ENCODE measurements around the gene JADE3.
"Not testable (repeated sequence)": the region's sequence is repeated elsewhere in the genome, so short reads cannot be mapped to it uniquely, and the experiment has no call there.

JADE3 gene

DNA sequence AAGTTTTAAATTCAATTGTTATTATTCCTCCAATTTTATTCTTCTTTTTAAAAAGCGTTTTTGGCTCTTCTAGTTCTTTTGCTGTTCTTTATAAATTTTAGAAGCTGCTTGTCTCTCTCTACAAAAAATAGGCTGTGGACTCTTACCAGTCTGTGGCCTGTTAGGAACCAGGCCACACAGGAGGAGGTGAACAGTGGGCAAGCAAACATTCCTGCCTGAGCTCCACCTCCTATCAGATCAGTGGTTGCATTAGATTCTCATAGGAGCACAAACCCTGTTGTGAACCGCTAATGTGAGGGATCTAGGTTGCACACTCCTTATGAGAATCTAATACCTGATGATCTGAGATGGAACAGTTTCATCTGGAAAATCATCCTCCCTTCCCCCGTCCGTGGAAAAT lies 23.1 kb downstream of the JADE3 start:
- no peak for DNase-seq (ENCODE audit: low read depth)

DNA sequence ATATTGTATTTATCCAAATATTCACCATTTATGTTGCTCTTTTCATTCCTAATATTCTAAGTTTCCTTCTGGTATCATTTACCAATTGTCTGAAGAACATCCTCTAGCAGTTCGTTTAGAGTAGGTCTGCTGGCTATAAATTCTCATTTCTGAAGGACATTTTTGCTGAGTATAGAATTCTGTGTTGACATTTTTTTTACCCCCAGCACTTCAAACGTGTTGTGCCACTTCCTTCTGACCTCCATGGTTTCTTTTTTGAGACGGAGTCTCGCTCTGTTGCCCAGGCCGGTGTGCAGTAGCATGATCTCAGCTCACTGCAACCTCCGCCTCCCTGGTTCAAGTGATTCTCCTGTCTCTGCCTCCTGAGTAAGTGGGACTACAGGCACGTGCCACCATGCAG lies 26.4 kb downstream of the JADE3 start:
- DNase-seq (ENCODE audit: low read depth), result no peak

- no peak for DNase-seq (ENCODE audit: low read depth)
These were observed 29.1 kb downstream of the JADE3 start for GRCh38 chrX:46941341-46941740.

GRCh38 chrX:46953137-46953527 lies 40.9 kb downstream of the JADE3 start:
- no peak for DNase-seq (ENCODE audit: low read depth)

GRCh38 chrX:46953597-46953996 lies 41.4 kb downstream of the JADE3 start:
- no peak for DNase-seq (ENCODE audit: low read depth)

GRCh38 chrX:46954716-46955115 lies 42.5 kb downstream of the JADE3 start:
- DNase-seq (ENCODE audit: low read depth), result no peak

GRCh38 chrX:46956589-46956988 lies 44.4 kb downstream of the JADE3 start:
- not testable (repeated sequence) for DNase-seq (ENCODE audit: low read depth)

GRCh38 chrX:46957297-46957696 lies 45.1 kb downstream of the JADE3 start:
- DNase-seq (ENCODE audit: low read depth), result no peak

DNA sequence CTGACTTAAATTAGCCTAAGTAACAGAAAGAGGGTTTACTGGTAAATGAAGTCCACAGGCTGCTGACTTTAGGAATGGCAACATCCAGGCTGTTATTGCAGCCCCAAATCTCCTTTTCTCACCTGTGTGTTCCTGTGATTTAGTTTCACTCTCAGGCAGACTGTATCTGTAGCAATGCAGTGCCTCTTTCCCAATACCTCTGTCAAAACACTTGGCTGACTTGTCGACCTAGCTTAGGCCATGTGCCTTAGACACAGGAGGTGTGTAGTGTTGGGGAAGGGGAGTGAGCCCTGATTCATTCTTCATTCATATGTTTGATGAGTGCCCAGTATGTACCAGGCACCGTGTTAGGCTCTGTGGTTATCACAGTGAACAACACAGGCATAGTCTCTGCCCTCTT lies 46.9 kb downstream of the JADE3 start:
- no peak for DNase-seq (ENCODE audit: low read depth)

DNA sequence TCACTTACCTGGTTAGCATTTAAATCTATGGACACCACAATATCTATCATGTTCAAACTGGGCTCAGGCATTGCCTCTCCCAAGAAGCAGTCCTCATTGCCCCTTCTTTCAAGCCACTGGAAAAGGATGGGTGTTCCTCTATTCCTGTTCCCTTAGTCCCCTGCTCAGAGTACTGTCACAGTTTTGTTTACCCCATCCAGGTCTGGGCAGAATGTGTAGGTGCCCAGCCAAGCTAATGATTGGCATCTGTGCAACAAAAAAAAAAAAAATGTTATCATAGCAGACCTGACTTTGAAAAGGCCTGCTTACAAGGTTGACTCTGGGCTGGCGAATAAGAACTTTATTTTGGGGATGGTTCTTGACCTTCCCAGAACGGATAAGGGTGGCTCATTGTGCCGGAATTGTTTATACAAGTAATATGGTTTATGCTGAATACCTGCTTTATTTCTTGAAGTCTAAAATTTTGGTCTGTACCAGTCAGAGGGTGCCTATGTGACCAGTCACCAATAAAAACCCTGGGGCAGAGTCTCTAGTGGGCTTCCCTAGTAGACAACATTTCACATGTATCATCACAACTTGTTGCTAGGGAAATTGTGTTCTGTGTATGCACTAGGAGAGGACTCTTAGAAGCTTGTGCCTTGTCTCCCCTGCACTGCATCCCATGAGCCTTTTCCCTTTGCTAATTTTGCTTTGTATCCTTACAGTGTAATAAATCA lies 47.9 kb downstream of the JADE3 start:
- DNase-seq (ENCODE audit: low read depth), result no peak

DNA sequence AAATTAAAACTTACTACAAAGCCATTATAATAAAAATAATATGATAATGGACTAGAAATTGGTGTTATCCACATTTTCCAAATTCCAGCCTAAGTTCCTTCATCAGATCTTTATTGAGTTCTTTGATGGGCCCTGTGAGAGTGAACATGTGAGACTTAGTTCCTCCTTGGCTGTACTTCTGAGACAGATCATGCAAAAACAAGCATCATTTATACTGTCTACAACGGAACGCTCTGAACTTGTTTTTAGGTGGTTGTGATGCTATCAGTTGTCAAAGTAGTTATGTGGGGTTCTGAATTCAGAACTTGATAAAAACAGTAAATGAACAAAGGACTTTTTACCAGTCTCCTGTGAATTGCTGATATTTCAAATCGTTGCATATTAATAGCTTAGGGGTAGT lies 48.9 kb downstream of the JADE3 start:
- DNase-seq (ENCODE audit: low read depth), result no peak

- no peak for DNase-seq (ENCODE audit: low read depth)
These were observed 49.5 kb downstream of the JADE3 start for GRCh38 chrX:46961574-46962283.

- DNase-seq (ENCODE audit: low read depth), result no peak
These were observed 53.0 kb downstream of the JADE3 start for GRCh38 chrX:46965125-46965758.

DNA sequence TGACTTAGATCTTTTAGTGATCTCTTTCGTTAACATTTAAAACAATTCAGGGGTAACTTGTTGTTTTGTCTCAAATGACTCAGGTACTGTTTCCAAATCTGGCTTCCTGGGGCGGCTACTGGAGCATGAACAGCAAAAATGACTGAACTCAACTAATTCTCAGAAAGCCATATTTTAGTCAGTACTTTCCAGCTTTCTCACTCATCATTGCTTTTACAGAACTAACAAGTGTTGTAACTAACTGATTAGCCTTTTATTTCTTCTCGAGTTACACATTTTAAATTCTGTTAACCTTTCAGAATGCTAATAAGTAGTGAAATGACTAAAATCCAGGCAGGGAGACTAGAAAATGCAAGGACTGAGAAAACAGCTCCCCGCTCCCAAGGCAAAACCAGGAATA lies 55.3 kb downstream of the JADE3 start:
- no peak for DNase-seq (ENCODE audit: low read depth)

- DNase-seq (ENCODE audit: low read depth), result not testable (repeated sequence)
These were observed 64.8 kb downstream of the JADE3 start for GRCh38 chrX:46977046-46977445.

DNA sequence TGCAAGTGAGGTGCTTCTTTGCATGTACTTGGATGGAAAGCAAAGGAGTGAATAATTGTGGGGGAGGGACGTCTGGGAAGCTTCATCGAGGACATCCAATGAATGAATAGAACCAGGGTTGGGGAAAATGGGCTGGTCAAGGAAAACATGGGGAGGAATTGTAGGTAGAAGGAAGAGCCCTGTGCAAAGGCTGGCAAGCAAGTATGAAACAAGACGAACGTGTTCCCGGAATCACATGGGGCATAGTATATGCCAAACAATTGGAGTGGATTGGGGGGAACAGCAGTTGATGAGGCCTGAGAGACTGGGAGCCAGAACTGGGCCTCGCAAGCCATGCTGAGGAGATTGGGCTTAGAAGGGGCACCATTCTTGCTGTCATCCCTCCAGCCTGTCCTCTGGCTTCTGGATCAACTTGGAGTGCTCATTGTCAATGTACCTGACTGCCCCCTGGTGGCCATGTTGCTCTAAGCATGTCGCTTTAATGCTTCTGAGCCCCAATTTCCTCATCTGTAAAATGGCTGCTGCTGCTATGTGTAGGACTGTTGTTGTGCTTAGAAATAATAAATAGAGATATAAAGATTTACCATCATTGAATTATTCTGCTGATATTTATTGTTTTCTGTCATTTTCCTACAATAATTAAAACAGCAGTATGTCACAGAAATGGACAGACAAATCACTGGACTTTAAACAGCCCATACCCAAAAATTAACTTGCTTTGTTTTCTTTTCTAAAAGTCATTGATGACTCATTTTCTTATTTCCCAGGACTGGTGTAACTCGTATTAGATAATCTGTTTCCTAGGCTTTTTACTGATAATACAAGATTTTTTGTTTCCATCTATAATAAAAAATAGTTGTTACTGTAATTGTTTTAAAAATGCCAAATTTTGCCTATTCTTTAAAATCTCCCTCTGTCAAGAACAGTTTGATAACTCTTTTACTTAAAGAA lies 66.4 kb downstream of the JADE3 start:
- peak; percentile 19 for DNase-seq (ENCODE audit: low read depth)

DNA sequence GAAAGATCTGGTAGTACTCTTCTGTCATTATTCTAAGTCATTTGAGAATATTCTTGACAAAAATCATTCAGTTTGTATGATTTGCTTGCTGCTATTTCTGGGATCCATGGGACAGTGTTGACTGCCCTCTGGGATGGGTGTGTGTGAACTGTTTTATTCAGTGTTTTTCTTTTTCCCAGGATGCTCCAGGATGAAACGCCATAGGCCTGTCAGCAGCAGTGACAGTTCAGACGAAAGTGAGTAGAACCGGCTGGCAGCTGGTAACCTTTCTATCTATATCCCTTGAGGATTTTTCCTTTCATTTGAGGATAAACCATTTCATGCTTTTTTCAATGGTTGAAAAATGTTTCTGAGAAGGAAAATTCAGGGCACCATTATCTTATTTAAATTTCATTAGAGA lies 72.5 kb downstream of the JADE3 start:
- DNase-seq (ENCODE audit: low read depth), result no peak

DNA sequence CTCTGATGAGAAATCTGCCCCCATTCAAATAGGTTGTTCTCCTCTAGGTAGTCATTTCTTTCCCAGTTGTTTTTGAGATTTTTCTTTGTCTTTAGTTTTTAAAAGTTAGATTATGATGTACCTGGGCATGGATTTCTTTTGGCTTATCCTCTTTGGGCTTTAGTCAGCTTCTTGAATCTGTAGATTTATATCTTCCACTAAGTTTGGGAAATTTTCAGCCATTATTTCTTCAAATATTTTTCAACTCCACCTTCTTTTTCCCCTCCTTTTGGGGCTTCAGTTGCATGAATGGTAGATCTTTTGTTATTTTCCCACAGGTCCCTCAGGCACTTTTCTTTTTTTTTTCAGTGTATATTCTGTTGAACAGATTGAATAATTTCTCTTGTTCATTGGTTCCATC lies 77.3 kb downstream of the JADE3 start:
- DNase-seq (ENCODE audit: low read depth), result no peak

- DNase-seq (ENCODE audit: low read depth), result no peak
These were observed 79.4 kb downstream of the JADE3 start for GRCh38 chrX:46991664-46992063.

GRCh38 chrX:46992070-46992469 lies 79.8 kb downstream of the JADE3 start:
- no peak for DNase-seq (ENCODE audit: low read depth)

DNA sequence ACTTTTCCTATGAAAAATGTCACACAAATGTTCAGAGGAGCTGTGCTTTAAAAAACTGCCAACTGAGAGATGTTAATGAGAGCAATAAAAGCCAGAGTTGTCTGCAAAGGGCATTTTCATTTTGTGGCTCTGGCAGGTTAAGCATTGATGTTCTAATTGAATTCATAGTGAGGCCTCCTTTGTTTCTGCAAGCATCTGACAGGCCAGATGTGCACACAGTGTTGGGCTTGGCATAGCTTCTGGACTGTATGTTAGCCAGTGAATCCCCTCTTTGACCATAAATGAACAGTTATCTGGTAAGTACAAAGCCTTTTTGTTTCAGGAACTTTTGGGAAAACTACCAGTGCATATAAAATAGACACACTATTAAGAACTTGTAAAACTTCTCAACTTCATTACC lies 81.9 kb downstream of the JADE3 start:
- no peak for DNase-seq (ENCODE audit: low read depth)

DNA sequence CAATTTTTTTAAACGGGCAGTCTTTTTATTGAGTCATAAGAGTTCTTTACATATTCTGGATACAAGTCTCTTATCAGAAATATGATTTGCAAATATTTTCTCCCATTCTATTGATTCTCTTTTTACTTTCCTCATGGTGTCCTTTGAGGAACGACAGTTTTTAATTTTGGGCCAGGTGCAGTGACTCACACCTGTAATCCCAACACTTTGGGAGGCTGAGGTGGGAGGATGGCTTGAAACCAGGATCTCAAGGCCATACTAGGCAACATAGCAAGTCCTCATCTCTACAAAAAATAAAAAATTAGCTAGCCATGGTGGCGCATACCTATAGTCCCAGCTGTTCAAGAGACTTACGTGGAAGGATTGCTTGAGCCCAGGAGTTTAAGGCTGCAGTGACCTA lies 99.9 kb downstream of the JADE3 start:
- no peak for DNase-seq (ENCODE audit: low read depth)
